Measurements from ENCODE around the gene KEL. TPM values are rescaled to one million over a fixed set of nuclear protein-coding genes. Genes with fewer than 3 reads are reported as not detected.
"Not testable (repeated sequence)": the region's sequence is repeated elsewhere in the genome, so short reads cannot be mapped to it uniquely, and the experiment has no call there.

Gene KEL
- total RNA-seq, 4 donors from 2014 or later: 0.23 to 0.83 TPM; not detected in 2

DNA sequence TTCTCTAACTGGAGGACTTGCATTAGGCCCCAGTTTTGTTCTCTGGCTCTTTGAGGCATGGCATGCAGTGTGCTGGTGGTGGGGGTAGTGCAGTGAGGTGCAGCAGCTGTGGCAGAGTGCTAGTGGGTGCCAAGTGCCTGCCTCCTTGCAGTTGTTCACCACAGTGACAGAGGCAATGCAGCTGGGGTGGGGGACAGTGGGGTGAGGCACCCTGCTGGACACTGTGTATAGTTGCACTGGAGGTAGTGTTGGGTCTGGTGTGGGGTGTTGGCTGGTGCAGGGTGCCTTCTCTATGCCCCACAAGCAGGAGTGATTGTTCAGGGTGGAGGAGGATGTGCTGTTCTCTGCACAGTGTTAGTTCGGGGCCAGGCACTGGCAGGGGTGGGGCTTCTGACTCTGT is 21.7 kb upstream of the KEL start:
- no peak for DNase-seq (ENCODE audit: extremely low spot score)
- TF ChIP-seq CTCF (IDR thresholded peaks at IDR 0.05) (no peak), EP300 (IDR thresholded peaks at IDR 0.05) (no peak), POLR2AphosphoS5 (IDR thresholded peaks at IDR 0.05) (no peak), POLR2A (IDR thresholded peaks at IDR 0.05; ENCODE audit: low read depth) (no peak)
- no peak overlapping the region for H3K4me3 ChIP-seq
- 83% methylated on average over 1 of the region's 1 CpG for WGBS
- H3K27ac ChIP-seq (replicated peaks in 1 of 4): no peak overlapping the region
- H3K4me1 ChIP-seq: no peaks in the 10 kb centered on the region
- H3K9me3 ChIP-seq: peaks cover 0 to 6% (median 3%) of the 10 kb centered on the region in 4 donors
- no peaks in the 10 kb centered on the region for H3K36me3 ChIP-seq
- intact Hi-C loops (cut with DNase I): no loop called here
- H3K27me3 ChIP-seq: peaks cover 0 to 6% (median 0%) of the 10 kb centered on the region in 4 donors

DNA sequence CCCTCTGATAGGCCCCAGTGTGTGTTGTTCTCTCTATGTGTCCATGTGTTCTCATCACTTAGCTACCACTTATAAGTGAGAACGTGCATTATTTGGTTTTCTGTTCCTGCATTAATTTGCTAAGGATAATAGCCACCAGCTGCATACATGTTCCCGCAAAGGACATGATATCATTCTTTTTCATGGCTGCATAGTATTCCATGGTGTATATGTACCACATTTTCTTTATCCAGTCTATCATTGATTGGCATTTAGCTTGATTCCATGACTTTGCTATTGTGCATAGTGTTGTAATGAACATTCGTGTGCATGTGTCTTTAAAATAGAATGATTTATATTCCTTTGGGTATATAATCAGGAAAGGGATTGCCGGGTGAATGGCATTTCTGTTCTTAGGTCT is 16.2 kb upstream of the KEL start:
- H3K27me3 ChIP-seq; H3K4me1 ChIP-seq; H3K36me3 ChIP-seq; H3K4me3 ChIP-seq; intact Hi-C loops (cut with DNase I); H3K27ac ChIP-seq (replicated peaks in 1 of 4); DNase-seq (ENCODE audit: extremely low spot score): not testable (repeated sequence)
- 83% methylated on average over 4 of the region's 4 CpGs for WGBS
- H3K9me3 ChIP-seq: peaks cover 0 to 11% (median 5%) of the 10 kb centered on the region in 4 donors

- 81% methylated on average over 3 of the region's 3 CpGs for WGBS
- no peak overlapping the region for H3K4me3 ChIP-seq
- H3K27ac ChIP-seq (replicated peaks in 1 of 4): no peak overlapping the region
- H3K4me1 ChIP-seq: no peaks in the 10 kb centered on the region
- DNase-seq (ENCODE audit: extremely low spot score): no peak
- no peak for TF ChIP-seq CTCF (IDR thresholded peaks at IDR 0.05)
- no peak for TF ChIP-seq EP300 (IDR thresholded peaks at IDR 0.05)
- TF ChIP-seq POLR2AphosphoS5 (IDR thresholded peaks at IDR 0.05): no peak
- no peak for TF ChIP-seq POLR2A (IDR thresholded peaks at IDR 0.05; ENCODE audit: low read depth)
- H3K27me3 ChIP-seq: peaks cover 0 to 5% (median 0%) of the 10 kb centered on the region in 4 donors
- intact Hi-C loops (cut with DNase I): no loop called here
- H3K36me3 ChIP-seq: no peaks in the 10 kb centered on the region
- H3K9me3 ChIP-seq: peaks cover 0 to 11% (median 5%) of the 10 kb centered on the region in 4 donors
Measured at GRCh38 chr7:142974626-142975025, 12.5 kb upstream of the KEL start.

DNA sequence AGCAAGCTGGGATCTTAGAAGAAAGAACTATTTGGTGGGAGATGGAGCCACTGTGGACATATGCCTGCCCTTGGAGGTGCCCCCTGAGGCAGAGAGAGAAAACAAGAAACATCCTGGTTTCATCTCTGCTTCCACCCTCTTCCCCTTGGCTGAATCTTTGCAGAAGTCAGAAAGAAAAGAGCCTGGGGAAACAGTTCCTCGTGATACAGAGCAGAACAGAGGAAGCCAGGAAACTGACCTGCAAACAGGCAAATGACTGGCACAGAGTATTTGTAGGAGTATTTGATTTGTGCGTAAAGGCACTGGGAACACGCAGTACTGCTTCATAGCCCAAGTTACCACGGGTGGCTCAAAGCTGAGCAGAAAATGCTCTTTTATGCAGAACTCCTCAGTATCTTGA is 7.0 kb upstream of the KEL start:
- intact Hi-C loops (cut with DNase I): no loop called here
- Histone ChIP-seq H3K27ac (replicated peaks in 1 of 4) (no peak overlapping the region), H3K4me1 (no peaks in the 10 kb centered on the region), H3K9me3 (no peaks in the 10 kb centered on the region), H3K36me3 (no peaks in the 10 kb centered on the region), H3K27me3 (peaks cover 0 to 8% (median 0%) of the 10 kb centered on the region in 4 donors), H3K4me3 (no peak overlapping the region)
- TF ChIP-seq POLR2AphosphoS5 (IDR thresholded peaks at IDR 0.05) (no peak), POLR2A (IDR thresholded peaks at IDR 0.05; ENCODE audit: low read depth) (no peak)
- WGBS: 64% methylated on average over 4 of the region's 4 CpGs
- no peak for DNase-seq (ENCODE audit: extremely low spot score)

DNA sequence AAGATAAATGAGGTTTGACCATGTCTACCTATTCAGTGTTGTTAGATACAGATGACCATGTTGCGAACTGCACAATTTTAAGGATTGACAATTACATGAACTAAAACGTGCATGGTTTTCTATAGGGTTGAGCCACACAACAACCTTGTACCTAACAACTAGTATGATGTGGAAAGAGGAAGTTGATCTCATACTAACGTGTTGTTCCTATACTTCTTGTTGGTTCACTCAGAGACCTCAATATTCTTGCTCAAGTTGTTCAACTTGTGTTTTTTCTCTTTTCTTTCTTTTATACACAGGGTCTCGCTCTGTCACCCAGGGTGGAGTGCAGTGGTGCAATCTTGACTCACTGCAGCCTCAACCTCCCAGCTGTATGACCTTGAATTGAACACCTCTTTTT is 6.1 kb upstream of the KEL start:
- TF ChIP-seq POLR2A (IDR thresholded peaks at IDR 0.05; ENCODE audit: low read depth) (no peak), EP300 (IDR thresholded peaks at IDR 0.05) (no peak), CTCF (IDR thresholded peaks at IDR 0.05) (no peak), POLR2AphosphoS5 (IDR thresholded peaks at IDR 0.05) (no peak)
- H3K4me3 ChIP-seq: no peak overlapping the region
- DNase-seq (ENCODE audit: extremely low spot score): no peak
- H3K27me3 ChIP-seq: peaks cover 0 to 10% (median 0%) of the 10 kb centered on the region in 4 donors
- 82% methylated on average over 4 of the region's 4 CpGs for whole genome bisulfite sequencing
- no peaks in the 10 kb centered on the region for H3K36me3 ChIP-seq
- intact Hi-C loops (cut with DNase I): no loop called here
- H3K27ac ChIP-seq (replicated peaks in 1 of 4): no peak overlapping the region
- no peaks in the 10 kb centered on the region for H3K9me3 ChIP-seq
- no peaks in the 10 kb centered on the region for H3K4me1 ChIP-seq
